Panc1 (cell line): ENCODE results near the gene PCDH1. TPM values are rescaled to one million over a fixed set of nuclear protein-coding genes. Genes with fewer than 3 reads are reported as not detected.
A peak's percentile ranks its signal among the peaks of the same experiment; 100 is the strongest.

Source experiments
- ATAC-seq: fragments of 200-7000 bp; cut with Tn5 transposase; 2 replicates; pipeline ENCODE4 v1.9.1; 2020; ENCODE audit warnings: mild to moderate bottlenecking, moderate library complexity
- BruUV-seq: library from RNA; stranded (reverse); fragments of 400-500 nt; replicated peaks from 2 replicates; lab custom pipeline; 2021; lab: Mats Ljungman, UMichigan
- CTCF ChIA-PET: fragments of 300-600 bp; sonication (Branson Sonifier 250); formaldehyde crosslinking; loops from one replicate; lab custom pipeline; 2022; ENCODE audit warnings: antibody characterized with exemption; lab: Charles Lee
- POLR2A ChIA-PET: fragments of 300-600 bp; sonication (Branson Sonifier 250); formaldehyde crosslinking; loops from one replicate; lab custom pipeline; 2022; ENCODE audit warnings: antibody characterized with exemption; lab: Charles Lee
- DNase-seq: peaks from one replicate; pipeline ENCODE4 v3.0.0-alpha.2; 2010; ENCODE audit warnings: low read depth, low spot score
- H3K27ac ChIP-seq: 2 replicates; pipeline ENCODE4 v1.5.1; 2011; ENCODE audit warnings: mild to moderate bottlenecking, low read length, inconsistent platforms
- H3K27me3 ChIP-seq: fragments of 200-500 bp; sonication (Bioruptor generic); 2 replicates; pipeline ENCODE4 v1.6.0; 2014; ENCODE audit warnings: low read length, inconsistent platforms; ENCODE audit not compliant: control insufficient read depth, insufficient read depth
- H3K36me3 ChIP-seq: fragments of 200-500 bp; sonication (Bioruptor generic); 2 replicates; pipeline ENCODE4 v1.5.1; 2014; ENCODE audit warnings: inconsistent platforms, mild to moderate bottlenecking, low read length, moderate library complexity; ENCODE audit not compliant: control insufficient read depth, insufficient read depth
- H3K4me1 ChIP-seq: 2 replicates; pipeline ENCODE4 v1.5.1; 2011; ENCODE audit warnings: inconsistent platforms, mild to moderate bottlenecking, low read length, moderate library complexity; ENCODE audit not compliant: control insufficient read depth, insufficient read depth
- H3K4me3 ChIP-seq, 2 experiments: 2 replicates each; pipeline ENCODE4 v1.5.1; 2011 to 2012; ENCODE audit warnings: low read depth in 2 of 2, low read length in 2 of 2, mild to moderate bottlenecking in 2 of 2, inconsistent platforms in 1 of 2, moderate library complexity in 1 of 2
- H3K9me3 ChIP-seq: fragments of 200-500 bp; sonication (Bioruptor generic); 2 replicates; pipeline ENCODE4 v1.5.1; 2014; ENCODE audit warnings: low read depth, mild to moderate bottlenecking, inconsistent platforms, low read length, moderate library complexity; ENCODE audit not compliant: control insufficient read depth, insufficient read depth
- POLR2AphosphoS5 ChIP-seq: IDR thresholded peaks from 2 replicates; pipeline ENCODE4 v1.6.1; 2012; ENCODE audit warnings: mild to moderate bottlenecking, low read depth, low read length, moderate library complexity
- SIN3A ChIP-seq: IDR thresholded peaks from 2 replicates; pipeline ENCODE4 v1.6.1; 2012; ENCODE audit warnings: low read depth, mild to moderate bottlenecking, low read length, moderate library complexity, borderline replicate concordance; ENCODE audit not compliant: insufficient read depth
- TCF7L2 ChIP-seq: IDR thresholded peaks from 2 replicates; pipeline ENCODE4 v1.6.1; 2011; ENCODE audit warnings: mild to moderate bottlenecking, low read depth, low read length, inconsistent platforms
- in situ Hi-C: cut with HindIII; loops from 2 replicates; pipeline ENCODE4 v1.10.0; 2016; ENCODE audit warnings: low sequenced_read_pairs, low pct_unique_long_range_greater_than_20kb
- intact Hi-C: fragments of 100-400 bp; cut with micrococcal nuclease; formaldehyde crosslinking; loops from one replicate; pipeline ENCODE4 v1.10.0; 2022; ENCODE audit not compliant: unreplicated experiment
- total RNA-seq: library from RNA; stranded (reverse); gene quantifications from one replicate; pipeline ENCODE4 v1.2.1, GENCODE V29; 2021; ENCODE audit not compliant: unreplicated experiment
- TF ChIP-seq, protein P1 (sequence below): fragments of 450-650 bp; IDR thresholded peaks from 2 replicates; pipeline ENCODE4 v1.5.1; 2017; ENCODE audit warnings: mild to moderate bottlenecking
- TF ChIP-seq, protein P2 (sequence below), 2 experiments: IDR thresholded peaks; 2 replicates each; pipeline ENCODE4 v1.6.1; 2011 to 2012; ENCODE audit warnings: low read depth in 2 of 2, control low read depth in 1 of 2, low read length in 1 of 2, mild to moderate bottlenecking in 1 of 2, moderate library complexity in 1 of 2; ENCODE audit not compliant: insufficient read depth in 1 of 2

PCDH1 gene
- total RNA-seq, 1 experiment from 2014 or later, result 9.0 TPM

DNA sequence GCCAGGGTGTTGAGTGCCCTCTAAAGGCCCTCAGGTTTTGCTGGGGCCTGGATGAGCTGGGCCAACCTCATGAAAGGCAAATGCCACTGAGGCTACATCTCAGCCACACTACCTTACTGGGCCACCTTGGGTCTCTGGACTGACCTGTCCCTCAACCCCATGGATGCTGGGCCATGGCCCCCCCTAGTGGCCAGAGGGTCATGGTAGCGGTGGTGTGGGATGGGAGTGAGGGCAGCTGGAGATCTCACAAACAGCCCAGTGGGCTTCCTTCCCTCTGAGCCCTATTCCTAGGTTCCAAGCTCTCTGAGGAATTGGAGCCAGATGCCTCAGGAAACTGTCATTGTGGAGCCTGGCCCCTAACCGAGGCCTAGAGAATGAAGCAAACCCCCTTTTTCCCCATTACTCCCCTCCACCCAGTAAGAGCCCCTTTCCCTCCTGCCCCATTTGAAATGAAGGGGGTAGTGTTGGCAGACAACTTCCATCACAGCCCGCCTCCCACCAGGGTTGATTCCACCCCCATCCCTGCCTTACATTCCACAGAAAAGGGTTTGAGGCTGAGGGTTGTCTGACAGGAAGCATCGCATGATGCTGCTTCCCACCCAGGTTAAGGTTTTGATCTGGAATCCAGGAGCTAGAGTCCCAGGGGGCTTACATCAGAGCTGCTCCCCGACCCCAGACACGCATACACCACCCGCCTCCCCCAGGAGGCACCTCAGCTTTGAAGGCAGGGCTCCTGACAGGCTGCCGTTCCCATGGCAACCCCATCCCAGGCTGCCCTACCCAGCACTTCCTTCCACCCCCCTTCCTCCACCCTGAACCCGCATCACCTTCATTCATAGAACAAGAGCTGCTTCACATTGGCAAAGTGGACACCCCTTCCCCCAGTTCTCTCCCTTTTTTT is 63.9 kb downstream of the PCDH1 start:
- Histone ChIP-seq H3K27me3 (no peaks in the 10 kb centered on the region), H3K4me3 (no peak overlapping the region), H3K4me1 (no peaks in the 10 kb centered on the region), H3K9me3 (no peaks in the 10 kb centered on the region), H3K36me3 (no peaks in the 10 kb centered on the region), H3K27ac (no peak overlapping the region)
- no TSS peak for BruUV-seq
- in situ Hi-C loops (no loop called here), intact Hi-C loops (loop anchor here (2.0 kb wide), 1 partner anchor 112 kb away; no protein-coding TSS in a partner anchor)
- peak; percentile 89 for ATAC-seq
- ChIA-PET POLR2A (no interaction called here), CTCF (interaction anchor here (0.6 to 1.0 kb wide), 3 partner anchors 26 to 113 kb away, joined by 3 to 11 read pairs (median 4); no protein-coding TSS in a partner anchor)
- TF ChIP-seq POLR2AphosphoS5, result no peak
- TF ChIP-seq, protein P1, sequence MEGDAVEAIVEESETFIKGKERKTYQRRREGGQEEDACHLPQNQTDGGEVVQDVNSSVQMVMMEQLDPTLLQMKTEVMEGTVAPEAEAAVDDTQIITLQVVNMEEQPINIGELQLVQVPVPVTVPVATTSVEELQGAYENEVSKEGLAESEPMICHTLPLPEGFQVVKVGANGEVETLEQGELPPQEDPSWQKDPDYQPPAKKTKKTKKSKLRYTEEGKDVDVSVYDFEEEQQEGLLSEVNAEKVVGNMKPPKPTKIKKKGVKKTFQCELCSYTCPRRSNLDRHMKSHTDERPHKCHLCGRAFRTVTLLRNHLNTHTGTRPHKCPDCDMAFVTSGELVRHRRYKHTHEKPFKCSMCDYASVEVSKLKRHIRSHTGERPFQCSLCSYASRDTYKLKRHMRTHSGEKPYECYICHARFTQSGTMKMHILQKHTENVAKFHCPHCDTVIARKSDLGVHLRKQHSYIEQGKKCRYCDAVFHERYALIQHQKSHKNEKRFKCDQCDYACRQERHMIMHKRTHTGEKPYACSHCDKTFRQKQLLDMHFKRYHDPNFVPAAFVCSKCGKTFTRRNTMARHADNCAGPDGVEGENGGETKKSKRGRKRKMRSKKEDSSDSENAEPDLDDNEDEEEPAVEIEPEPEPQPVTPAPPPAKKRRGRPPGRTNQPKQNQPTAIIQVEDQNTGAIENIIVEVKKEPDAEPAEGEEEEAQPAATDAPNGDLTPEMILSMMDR, result peak; percentile 86
- DNase-seq, result peak; percentile 22

DNA sequence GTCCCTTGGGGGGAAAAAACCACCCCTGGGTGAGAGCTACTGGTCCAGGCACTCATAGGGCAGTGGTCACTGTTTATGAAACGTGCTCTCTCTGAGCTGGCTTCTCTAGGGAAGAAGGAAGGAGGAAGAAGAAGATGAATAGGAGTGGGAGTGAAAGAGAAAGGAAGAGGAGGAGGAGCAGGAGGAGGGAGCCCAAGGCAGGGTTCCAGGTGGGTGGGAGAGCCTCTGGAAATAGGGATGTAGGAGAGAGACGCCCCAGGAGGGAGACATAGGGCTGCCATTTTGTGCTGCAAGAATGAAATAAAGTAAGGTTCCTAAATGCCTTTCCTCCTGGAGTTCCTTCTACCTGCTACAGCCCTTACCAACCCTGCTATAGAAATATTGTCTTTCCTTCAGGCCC is 65.7 kb downstream of the PCDH1 start:
- H3K9me3 ChIP-seq, result no peaks in the 10 kb centered on the region
- in situ Hi-C loops (no loop called here), intact Hi-C loops (no loop called here)
- BruUV-seq, result no TSS peak
- ATAC-seq, result no peak
- no peak for DNase-seq
- H3K4me3 ChIP-seq, result no peak overlapping the region
- no peaks in the 10 kb centered on the region; the same call in 1 of the 2 replicates for H3K27me3 ChIP-seq
- POLR2A ChIA-PET, result no interaction called here
- TF ChIP-seq, protein P1, result no peak
- TF ChIP-seq POLR2AphosphoS5 (no peak), TCF7L2 (no peak), SIN3A (no peak)
- TF ChIP-seq, protein P2, sequence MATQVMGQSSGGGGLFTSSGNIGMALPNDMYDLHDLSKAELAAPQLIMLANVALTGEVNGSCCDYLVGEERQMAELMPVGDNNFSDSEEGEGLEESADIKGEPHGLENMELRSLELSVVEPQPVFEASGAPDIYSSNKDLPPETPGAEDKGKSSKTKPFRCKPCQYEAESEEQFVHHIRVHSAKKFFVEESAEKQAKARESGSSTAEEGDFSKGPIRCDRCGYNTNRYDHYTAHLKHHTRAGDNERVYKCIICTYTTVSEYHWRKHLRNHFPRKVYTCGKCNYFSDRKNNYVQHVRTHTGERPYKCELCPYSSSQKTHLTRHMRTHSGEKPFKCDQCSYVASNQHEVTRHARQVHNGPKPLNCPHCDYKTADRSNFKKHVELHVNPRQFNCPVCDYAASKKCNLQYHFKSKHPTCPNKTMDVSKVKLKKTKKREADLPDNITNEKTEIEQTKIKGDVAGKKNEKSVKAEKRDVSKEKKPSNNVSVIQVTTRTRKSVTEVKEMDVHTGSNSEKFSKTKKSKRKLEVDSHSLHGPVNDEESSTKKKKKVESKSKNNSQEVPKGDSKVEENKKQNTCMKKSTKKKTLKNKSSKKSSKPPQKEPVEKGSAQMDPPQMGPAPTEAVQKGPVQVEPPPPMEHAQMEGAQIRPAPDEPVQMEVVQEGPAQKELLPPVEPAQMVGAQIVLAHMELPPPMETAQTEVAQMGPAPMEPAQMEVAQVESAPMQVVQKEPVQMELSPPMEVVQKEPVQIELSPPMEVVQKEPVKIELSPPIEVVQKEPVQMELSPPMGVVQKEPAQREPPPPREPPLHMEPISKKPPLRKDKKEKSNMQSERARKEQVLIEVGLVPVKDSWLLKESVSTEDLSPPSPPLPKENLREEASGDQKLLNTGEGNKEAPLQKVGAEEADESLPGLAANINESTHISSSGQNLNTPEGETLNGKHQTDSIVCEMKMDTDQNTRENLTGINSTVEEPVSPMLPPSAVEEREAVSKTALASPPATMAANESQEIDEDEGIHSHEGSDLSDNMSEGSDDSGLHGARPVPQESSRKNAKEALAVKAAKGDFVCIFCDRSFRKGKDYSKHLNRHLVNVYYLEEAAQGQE (IDR thresholded peaks at IDR 0.05; ENCODE audit: insufficient read depth in 1 of 2, low read depth in 2 of 2, low read length in 1 of 2), result no peak
- H3K27ac ChIP-seq, result no peak overlapping the region
- no peaks in the 10 kb centered on the region for H3K4me1 ChIP-seq
- CTCF ChIA-PET, result interaction anchor here (0.9 kb wide), 1 partner anchor 33 kb away, joined by 3 read pairs; no protein-coding TSS in a partner anchor
- H3K36me3 ChIP-seq, result no peaks in the 10 kb centered on the region
